Measurements from ENCODE around the gene ZDHHC5. TPM values are rescaled to one million over a fixed set of nuclear protein-coding genes. Genes with fewer than 3 reads are reported as not detected.

Gene ZDHHC5
- total and polyA plus RNA-seq, 2 of the 13 experiments (the other 11 are each of a cell fraction or from before 2014, with no cell fraction given), result 26.6 to 34.0 TPM

- peak; percentile 18; the same call in 1 of the 2 replicates for TF ChIP-seq SOX13 (IDR thresholded peaks at IDR 0.05)
- peak in 1 of 2 experiments; percentile 85; a peak in 2 of 4 replicates for TF ChIP-seq SOX13 (CRISPR knock-in tag; conservative IDR thresholded peaks at IDR 0.05 in 1 of 2, IDR thresholded peaks at IDR 0.05 in 1 of 2)
- TF ChIP-seq MTERF4 (CRISPR knock-in tag; IDR thresholded peaks at IDR 0.05), result peak; percentile 82; the same call in 1 of the 2 replicates
- no peak for TF ChIP-seq ISX (CRISPR knock-in tag; conservative IDR thresholded peaks at IDR 0.05)
- 0 out of 2 replicates have a peak, but pooled peaks have one; percentile 52 for TF ChIP-seq ZNF513 (CRISPR knock-in tag; conservative IDR thresholded peaks at IDR 0.05)
- TF ChIP-seq, protein P1, sequence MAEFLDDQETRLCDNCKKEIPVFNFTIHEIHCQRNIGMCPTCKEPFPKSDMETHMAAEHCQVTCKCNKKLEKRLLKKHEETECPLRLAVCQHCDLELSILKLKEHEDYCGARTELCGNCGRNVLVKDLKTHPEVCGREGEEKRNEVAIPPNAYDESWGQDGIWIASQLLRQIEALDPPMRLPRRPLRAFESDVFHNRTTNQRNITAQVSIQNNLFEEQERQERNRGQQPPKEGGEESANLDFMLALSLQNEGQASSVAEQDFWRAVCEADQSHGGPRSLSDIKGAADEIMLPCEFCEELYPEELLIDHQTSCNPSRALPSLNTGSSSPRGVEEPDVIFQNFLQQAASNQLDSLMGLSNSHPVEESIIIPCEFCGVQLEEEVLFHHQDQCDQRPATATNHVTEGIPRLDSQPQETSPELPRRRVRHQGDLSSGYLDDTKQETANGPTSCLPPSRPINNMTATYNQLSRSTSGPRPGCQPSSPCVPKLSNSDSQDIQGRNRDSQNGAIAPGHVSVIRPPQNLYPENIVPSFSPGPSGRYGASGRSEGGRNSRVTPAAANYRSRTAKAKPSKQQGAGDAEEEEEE (CRISPR knock-in tag; IDR thresholded peaks at IDR 0.05; ENCODE audit: borderline replicate concordance), result no peak; the same call in 1 of the 2 replicates
- no peak for TF ChIP-seq ZNF34 (CRISPR knock-in tag; IDR thresholded peaks at IDR 0.05; ENCODE audit: borderline replicate concordance)
- TF ChIP-seq, protein P2, sequence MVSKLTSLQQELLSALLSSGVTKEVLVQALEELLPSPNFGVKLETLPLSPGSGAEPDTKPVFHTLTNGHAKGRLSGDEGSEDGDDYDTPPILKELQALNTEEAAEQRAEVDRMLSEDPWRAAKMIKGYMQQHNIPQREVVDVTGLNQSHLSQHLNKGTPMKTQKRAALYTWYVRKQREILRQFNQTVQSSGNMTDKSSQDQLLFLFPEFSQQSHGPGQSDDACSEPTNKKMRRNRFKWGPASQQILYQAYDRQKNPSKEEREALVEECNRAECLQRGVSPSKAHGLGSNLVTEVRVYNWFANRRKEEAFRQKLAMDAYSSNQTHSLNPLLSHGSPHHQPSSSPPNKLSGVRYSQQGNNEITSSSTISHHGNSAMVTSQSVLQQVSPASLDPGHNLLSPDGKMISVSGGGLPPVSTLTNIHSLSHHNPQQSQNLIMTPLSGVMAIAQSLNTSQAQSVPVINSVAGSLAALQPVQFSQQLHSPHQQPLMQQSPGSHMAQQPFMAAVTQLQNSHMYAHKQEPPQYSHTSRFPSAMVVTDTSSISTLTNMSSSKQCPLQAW (CRISPR knock-in tag; IDR thresholded peaks at IDR 0.05), result peak; percentile 94
- no peak for TF ChIP-seq SRSF9 (IDR thresholded peaks at IDR 0.05; ENCODE audit: borderline replicate concordance, insufficient read depth, low read depth, low read length, poor library complexity, severe bottlenecking)
- TF ChIP-seq E2F5 (CRISPR knock-in tag; conservative IDR thresholded peaks at IDR 0.05), result peak; percentile 80
- no peak for TF ChIP-seq ZNF616 (CRISPR knock-in tag; IDR thresholded peaks at IDR 0.05; ENCODE audit: low read depth)
- TF ChIP-seq PAF1 (CRISPR knock-in tag; IDR thresholded peaks at IDR 0.05), result no peak
- TF ChIP-seq NR2F6 (IDR thresholded peaks at IDR 0.05), result no peak
- peak; percentile 66; the same call in 1 of the 2 replicates for TF ChIP-seq NR2F6 (CRISPR knock-in tag; IDR thresholded peaks at IDR 0.05)
- TF ChIP-seq SMC3 (IDR thresholded peaks at IDR 0.05; ENCODE audit: low read length), result no peak
- no peak for TF ChIP-seq ZNF577 (CRISPR knock-in tag; IDR thresholded peaks at IDR 0.05; ENCODE audit: borderline replicate concordance, low read depth)
- TF ChIP-seq TAF1 (CRISPR knock-in tag; IDR thresholded peaks at IDR 0.05), result peak; percentile 75
- TF ChIP-seq ZNF788 (CRISPR knock-in tag; IDR thresholded peaks at IDR 0.05; ENCODE audit: borderline replicate concordance), result peak; percentile 85; the same call in 1 of the 2 replicates
- peak; percentile 99 for TF ChIP-seq ZNF143 (CRISPR knock-in tag; IDR thresholded peaks at IDR 0.05)
- peak; percentile 30; the same call in 1 of the 2 replicates for TF ChIP-seq MEIS1 (CRISPR knock-in tag; IDR thresholded peaks at IDR 0.05; ENCODE audit: borderline replicate concordance)
- TF ChIP-seq PITX1 (CRISPR knock-in tag; IDR thresholded peaks at IDR 0.05), result peak; percentile 91
- TF ChIP-seq ZNF337 (CRISPR knock-in tag; IDR thresholded peaks at IDR 0.05; ENCODE audit: borderline replicate concordance, low read depth), result 0 out of 2 replicates have a peak, but pooled peaks have one; percentile 84
Measured at GRCh38 chr11:57657194-57658022, 10.5 kb upstream of the ZDHHC5 start, which contains the start of gene CLP1 (continued).
